GM19035 (cell line): ENCODE results near the gene FAM167B.

Source experiments
- ATAC-seq: cut with Tn5 transposase; IDR thresholded peaks from one replicate; pipeline ENCODE4 v1.9.1; 2021; ENCODE audit not compliant: unreplicated experiment

Gene FAM167B

DNA sequence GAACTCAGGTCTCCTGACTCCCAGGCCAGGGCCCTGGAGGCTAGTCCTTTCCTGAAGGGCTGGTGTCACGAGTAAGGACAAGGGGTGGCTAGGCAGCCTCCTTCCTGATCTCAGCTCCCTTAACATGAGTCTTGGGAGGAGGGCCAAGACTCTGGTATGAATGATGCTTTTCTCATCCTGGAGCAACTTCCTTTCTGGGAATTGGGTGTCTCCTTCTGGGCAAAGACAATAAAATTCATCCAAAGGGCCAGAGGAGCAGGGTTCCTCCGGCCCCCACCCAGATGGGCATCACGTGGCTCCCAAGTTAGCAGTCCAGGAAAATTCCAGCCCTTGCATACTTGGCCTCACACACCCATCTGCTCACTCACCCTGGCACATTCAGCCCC, at the start of gene FAM167B:
Gene FAM167B (plus strand): TSS at position 335 of the 386 bp plus-strand sequence. CDS start 200 bp downstream, outside the sequence.
- ATAC-seq = no peak

DNA sequence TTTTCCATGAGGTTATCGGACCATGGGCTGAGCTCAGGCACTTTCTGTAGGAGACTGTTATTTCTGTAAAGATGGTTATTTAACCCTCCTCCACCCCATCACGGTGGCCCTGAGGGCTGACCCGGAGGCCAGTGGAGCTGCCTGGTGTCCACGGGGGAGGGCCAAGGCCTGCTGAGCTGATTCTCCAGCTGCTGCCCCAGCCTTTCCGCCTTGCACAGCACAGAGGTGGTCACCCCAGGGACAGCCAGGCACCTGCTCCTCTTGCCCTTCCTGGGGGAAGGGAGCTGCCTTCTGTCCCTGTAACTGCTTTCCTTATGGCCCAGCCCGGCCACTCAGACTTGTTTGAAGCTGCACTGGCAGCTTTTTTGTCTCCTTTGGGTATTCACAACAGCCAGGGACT, 49.2 kb upstream of the FAM167B start:
- ATAC-seq = no peak

DNA sequence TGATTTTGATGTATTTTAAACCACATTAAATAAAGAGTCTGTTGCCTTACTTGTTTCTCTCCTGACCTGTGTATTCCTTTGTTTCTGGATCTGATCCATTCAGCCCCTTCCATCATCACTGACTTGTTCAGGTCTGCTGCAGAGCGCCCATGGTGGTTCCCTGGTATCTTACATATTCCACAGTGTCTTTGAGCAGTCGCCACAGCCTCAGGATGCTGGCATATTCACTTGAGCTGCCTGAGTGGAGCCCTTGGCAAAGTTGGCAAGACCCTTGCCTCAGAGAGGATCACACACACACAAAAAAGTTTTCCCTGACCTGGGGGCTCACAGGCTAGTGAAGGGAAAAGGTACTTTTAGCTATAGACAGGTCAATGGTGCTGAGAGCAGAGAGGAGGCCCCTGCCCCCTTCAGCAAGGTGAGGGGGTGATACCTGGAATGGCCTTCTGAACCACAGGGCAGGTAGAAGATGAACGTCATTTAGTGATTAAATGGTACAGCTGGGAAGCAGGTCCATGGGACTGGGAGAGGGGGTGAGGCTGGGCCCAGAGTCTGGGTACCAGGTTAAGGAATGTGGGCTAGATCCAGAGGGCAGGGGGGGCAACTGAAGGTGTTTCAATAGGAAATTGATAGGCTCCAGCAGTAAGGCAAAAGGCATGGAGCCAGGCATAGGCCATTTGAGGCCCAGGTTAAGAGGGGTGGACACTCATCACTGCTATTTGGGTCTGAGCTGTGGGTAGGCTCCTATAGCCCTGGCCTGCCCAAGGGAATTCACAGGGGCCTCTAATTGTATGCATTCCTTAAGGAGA, 48.6 kb upstream of the FAM167B start:
- ATAC-seq = no peak

DNA sequence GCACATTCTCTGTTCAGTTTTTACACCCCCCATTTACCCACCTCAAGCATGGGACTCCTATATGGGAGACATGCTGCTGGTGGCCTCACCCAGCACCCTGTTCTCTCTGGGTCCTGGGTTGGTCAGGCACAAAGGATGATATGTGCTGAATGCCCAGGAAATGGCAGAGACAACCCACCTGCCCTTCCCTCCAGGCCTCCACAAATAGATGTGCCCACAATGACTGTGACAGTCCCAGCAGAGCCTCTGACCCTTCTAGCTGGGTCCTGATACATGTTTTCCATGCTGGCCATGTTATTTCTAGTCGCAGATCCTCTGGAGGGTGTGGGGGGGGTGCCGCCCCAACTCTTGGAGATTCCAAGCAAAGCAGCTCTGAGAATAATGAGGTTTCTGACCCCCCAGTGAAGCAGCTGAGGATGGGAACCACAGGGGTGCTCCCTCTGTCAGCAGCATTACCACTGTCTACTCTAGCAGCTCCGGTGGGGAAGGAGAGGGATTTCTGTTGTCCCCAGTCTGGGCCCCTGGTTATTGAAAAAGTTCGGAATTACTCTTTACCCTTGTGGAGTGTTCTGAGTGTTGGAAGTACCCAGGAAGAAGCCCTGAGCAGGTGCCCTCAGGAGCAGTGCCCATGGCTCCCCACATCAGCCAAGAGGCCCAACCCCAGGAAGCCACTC, 47.8 kb upstream of the FAM167B start:
- no peak for ATAC-seq

DNA sequence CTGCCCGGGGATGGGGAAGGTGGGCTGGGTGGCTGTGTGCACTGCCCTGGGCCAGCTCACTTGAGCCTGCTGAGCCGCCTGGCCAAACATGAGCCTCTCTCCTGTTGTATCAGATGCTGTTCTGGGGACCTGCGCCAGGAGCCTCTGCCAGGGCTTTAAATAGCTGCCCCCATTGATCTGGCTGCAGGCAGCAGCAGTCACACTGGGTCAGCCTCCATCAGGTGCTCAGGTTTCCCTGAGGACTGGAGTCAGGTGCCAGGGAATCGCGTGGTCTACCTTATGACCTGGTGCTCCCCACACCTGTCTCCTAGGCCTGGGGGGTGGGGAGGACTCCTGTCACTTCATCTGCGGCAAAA, 47.3 kb upstream of the FAM167B start:
- ATAC-seq = no peak

DNA sequence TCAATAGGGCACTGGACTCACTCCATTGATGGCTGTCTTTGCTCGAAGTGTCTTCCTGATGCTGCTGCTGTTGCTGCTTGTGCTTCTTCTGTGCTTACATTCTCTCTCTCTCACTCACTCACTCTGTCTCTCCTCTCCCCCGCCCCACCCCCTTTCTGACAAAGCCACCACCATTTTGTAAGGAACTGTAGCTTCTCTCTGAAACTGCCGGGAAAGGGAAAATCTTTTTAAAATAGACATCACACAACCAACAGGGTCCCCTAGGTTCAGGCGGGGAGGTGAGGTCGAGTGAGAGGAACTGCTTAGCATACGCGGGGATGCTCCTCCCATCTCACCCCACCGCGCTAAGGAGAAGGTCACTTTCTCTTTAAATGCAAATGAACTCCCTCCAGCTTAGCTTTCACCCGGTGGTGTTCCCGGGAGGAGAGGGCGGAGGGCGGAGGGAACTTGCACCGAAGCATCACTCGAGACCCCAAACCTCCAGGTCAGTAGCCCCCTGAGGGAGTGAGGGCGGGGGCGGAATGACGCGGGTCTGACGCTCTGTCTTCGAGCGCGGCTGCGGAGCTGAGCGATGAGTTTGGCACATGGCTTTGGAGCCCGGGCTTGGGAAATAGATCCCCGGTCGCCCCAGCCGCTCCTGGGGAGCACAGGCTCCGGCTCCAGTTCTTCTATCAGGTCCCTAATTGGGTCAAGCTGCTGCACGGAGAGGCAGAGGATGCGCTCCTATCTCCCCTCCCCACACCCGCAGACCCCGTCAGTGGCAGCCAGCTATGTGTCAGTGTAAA, 46.6 kb upstream of the FAM167B start, which contains the start of gene CCDC28B:
Gene CCDC28B (plus strand): TSS at position 370 of the 785 bp plus-strand sequence. CDS start 1,341 bp downstream, outside the sequence.
- no peak for ATAC-seq

DNA sequence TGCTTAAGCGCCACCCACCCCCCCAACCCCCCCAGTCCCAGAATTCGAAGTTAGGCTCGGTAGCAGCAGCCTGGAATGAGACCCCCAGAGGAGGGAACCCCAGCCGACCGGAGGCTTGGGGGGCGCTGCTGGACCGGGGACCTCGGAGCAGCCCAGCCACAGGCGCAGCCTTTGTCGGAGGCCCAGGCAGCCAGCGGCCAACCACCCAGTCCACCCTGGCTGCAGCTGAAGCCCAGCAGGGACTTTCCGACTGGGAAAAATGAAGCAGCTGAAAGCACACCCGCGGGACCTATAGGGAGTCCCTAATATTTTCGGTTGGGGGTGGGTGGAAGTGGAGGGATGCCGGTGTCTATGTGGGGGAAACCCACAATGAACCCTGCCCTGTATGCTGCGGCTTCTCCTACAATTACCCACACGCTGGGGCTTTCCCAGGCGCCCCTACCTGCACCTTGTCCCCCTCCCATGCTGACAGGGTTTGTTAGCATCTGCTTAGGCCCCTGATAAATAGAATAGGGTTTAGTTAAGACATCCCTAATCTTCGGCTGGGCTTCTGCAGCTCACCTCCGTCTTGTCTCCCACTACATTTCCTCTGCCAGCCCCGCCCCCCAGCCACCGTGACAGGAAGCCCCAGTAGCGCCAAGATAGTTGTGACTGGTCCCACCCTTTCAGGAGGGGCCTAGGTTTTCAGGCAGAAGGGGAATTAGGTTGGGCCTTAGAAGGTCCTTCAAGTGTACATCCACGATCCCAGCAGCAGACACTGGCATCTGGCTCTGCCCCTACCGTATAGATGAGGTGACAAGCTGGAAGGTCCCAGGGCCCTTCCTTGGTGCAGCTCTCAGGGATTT, 45.8 kb upstream of the FAM167B start:
- no peak for ATAC-seq

DNA sequence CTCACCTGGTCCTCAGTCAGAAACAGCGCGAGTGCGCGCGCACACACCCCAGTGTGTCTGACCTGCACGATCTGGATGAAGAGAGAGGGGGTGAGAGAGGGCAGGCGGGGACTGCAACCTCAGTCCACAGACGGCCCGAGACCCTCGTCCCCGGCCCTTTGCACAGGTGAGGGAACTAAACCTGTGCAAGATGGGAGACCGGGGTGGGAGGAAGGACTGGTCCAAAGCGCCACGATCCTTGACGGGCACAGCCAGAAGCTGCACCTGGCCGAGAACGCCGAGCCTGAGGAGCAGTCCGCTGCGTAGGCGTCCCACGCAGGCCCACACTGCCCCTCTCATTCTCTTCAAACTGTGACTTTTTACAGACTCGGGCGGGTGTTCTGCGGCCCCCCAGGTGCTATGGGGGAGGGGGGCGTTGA, 42.1 kb upstream of the FAM167B start:
- no peak for ATAC-seq

DNA sequence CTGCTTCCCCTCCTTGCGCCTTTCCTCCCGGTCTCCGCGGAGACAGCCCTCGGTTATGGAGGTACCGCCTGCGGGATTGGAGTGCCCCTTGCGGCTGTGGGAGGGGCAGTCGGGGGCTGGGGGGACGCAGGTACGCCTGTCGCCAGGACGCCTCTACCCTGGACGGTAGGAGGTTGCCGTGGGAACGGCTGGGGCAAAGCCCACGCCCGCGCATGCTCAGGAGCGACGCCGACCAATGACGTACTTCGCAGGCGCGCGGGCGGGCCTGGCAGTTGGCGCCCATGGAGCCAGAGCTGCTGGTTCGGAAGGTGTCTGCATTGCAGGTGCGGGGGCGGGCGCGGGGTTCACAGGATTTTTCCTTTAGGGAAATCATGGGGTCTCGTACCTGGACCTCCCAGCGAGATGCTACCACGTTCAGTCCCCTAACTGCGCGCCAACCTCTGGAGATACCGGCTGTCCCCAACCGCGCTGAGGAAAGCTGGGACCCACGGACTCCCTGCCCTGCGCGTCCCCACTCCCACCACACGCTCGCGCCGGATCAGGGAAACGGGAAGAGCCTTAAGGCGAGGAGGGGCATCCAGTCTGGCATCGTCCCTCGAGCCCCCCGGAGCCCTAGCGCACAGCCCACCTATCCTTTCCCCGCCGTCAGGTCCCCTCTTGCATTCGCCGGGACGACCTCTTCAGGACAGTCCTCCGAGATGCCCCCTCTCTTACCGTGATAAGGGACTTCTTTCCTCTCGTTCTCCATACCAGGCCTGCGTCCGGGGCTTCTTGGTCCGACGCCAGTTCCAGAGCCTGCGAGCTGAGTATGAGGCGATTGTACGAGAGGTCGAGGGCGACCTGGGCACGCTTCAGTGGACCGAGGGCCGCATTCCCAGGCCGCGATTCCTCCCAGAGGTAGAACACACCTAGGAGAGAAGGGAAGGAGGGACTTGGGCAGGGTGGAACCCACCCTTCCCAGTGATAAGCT, 41.3 kb upstream of the FAM167B start, which contains the start of gene IQCC:
Gene IQCC (plus strand): TSS at position 271 of the 970 bp plus-strand sequence. CDS start 11 bp downstream, at position 282.
- ATAC-seq = peak; percentile 45

DNA sequence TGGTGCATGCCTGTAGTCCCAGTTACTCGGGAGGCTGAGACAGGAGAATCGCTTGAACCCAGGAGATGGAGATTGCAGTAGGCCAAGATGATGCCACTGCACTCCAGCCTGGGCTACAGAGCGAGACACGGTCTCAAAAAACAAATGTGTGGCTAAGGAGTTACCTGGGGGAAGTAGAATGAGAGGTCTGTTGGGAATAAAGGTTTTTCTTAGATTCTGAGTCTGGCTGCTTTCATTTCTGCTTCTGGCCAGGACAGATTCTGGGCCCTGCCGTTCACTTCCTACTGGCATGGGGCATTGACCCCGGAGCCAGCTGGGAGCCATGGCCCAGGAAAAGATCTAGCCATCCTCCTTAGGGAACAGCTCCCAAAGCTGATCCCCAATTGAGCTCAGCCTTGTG, 38.6 kb upstream of the FAM167B start:
- no peak for ATAC-seq

DNA sequence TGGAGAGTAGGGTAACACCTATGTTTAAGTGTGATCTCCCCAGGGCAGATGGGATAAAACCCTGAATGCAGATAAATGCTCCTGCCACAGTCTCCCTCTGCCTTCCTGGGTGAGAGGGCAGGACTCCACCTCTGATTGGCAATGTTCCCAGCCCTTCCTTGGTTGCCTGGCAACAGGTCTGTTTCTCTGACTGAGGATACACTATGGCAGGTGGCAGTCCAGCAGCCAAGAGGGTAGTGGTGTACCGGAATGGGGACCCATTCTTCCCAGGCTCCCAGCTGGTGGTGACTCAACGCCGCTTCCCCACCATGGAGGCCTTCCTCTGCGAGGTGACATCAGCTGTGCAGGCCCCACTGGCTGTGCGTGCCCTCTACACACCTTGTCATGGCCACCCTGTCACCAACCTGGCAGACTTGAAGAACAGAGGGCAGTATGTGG, 38.1 kb upstream of the FAM167B start, which contains the start of gene DCDC2B:
Gene DCDC2B (plus strand): TSS at position 199 of the 438 bp plus-strand sequence. CDS start 5 bp downstream, at position 204.
- ATAC-seq = no peak

DNA sequence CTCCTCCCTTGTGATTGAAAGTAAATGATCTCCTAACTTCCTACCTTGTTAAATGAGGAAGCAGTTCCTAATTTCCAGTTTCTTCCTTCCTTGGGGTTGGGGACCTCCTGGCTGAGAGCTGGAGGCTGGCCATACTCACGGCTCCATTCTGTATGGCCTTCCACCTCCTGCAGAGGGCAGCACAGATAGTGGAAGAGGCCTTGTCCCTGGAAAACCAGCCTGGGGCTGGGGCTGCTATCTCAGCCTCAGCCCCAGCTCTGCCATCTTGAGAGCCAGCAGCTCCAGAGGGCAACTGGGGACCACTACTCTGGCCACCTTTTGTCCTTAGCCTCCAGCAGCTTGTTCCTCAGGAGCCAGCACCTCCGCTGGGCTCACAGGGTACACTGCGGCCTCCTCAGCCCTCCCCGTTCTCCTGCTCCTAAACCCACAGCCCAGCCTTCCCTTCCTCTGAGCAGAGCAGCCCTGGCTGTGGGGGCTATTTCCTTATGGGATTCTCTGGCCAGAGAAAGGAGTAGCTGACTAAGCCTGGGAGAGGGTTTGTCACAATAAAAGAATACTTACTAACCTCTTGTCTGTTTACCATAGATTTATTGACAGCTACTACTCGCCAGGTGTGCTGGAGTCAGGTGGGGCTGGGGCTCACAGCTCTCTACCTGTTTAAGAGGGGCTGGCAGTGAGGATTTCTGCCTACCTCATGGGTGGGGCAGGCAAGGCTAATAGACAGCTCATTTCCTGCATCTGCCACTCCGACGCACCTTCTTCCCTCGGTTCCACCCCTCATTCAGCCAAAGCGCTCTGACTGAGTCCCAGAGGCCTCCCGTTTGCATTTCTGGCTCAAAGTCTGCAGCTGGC, 31.2 kb upstream of the FAM167B start:
- ATAC-seq = no peak

DNA sequence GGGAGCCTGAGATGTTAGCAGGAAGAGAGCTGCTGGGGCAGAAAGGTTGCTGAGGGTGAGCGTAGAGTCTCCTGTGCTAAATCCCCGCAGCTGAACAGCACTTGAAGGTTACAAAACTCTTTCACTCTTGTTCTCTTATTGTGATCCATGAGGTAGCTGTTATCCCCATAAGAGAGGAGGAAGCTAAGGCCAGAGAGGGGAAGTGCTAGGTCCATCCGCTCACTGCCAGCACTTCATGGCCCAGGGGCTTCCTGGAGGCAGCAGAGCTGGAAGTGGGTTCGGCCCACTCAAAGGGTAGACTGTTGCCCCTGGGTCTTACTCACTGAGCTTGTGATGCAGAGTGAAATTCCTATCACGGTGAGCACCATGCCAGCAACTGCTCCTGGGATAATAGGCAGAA, 30.5 kb upstream of the FAM167B start:
- no peak for ATAC-seq

DNA sequence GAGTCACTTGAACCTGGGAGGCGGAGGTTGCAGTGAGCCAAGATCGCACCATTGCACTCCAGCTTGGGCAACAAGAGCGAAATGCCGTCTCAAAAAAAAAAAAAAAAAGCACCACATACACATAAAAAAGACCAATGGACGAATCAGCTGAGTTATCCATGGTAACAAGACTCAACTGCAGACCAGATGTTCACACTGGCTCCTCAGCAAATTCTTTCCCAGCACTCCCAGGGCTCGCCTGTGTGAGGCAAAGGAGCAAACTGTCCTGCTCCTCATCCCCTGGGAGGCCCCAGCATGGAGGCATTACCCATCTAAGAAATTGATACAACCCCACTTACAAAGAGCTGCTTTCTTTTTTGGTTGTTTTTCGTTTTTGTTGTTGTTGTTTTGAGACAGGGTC, 28.0 kb upstream of the FAM167B start:
- ATAC-seq = no peak

DNA sequence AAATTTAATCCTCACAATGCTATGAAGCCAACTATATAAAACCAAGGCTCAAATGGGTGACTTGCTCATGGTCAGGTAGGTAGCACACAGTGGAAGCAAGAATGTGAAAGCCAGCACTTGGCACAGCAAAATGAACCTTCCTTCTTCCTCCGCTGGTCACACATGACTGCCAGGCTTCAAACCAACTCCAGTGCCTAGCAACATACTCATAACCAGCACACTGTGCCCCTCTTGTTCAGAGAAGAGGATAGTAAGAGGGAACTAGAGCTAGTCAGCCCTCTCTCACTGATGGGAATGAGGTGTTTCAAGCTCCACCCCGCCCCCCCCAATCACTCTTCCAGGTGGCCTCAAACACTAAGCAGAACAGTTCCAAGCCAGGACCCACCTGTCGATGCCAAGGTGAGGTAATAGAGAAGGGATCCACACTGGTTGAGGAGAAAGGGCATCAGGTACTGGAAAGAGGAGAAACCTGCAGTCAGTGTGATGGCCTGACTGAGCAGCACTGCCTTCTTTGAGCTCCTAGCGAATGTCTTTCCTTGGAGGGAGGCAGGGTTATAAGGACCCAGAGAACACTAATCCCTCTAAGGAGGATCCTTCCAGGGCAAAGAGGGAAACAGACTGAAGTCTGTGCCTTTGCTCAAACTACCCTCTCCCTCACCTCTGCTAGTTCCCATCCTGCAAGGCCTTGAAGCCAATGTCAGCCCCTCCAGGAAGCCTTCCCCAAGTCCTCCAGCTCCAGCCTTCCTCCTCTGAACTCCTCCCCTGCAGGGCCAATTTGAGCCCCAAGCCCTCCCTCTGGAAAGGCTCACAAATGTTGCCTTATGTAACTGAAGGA, 26.1 kb upstream of the FAM167B start:
- no peak for ATAC-seq

DNA sequence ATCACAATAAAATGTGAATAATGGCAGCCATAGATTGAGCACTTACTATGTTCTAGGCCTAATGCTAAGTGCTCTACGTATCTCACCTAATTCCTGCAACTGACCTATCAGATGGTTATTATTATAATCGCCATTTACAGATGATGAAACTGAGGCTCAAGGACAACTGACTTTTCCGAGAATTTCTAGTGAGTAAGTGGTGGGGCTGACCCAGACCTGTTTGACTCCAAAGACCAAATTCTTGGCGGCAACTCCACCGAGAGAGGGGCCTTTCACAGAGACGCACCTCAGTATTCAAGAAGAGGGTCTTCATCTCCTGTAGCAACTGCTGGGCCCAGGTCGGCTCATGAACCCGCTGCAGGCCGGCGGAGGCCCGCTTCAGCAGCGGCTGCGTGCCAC, 25.4 kb upstream of the FAM167B start:
- ATAC-seq = no peak

DNA sequence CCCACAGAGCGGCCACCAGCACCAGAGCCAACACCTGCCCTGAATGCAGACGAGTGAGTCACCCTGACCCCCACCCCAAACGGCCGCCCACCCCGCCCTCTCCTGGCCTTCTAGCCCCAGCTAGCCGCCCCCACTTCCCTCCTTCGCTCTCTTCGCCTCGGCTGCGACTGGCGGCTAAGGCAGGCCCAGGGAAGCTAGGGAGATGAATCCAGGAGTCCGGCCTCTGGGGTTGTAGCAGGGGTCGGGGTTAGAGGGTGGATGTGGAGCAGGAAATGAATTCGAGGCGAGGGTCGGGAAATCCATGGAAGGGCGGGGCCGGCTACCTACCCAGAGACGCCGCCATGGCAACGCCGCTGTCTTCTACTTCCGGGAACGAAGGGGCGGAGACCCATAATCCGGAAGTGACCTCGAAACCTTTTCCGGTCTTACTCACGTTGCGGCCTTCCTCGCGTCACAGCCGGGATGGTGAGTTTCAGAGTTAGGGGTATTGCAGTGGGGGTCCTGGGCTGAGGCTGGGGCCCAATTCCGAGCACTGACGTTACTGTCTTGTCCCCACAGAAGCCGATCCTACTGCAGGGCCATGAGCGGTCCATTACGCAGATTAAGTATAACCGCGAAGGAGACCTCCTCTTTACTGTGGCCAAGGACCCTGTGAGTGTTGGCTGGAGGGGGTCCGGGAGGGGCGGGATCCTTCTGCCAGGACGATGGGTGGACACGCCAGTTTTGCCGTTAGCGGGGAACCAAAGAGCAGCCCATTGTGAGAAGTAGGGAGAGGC, 24.9 kb upstream of the FAM167B start, which contains the start of the genes EIF3I and TMEM234:
Gene EIF3I (plus strand): TSS at position 428 of the 776 bp plus-strand sequence. CDS start 35 bp downstream, at position 463.
Gene TMEM234 (minus strand): TSS at position 374 of the 776 bp plus-strand sequence. CDS start 31 bp downstream, at position 343.
- peak; percentile 93 for ATAC-seq
